Measurements from ENCODE around the gene RGS6.

GRCh38 chr14:72518809-72519377, 586.7 kb downstream of the RGS6 start:
- TF ChIP-seq POLR2A (IDR thresholded peaks at IDR 0.05) (no peak), CTCF (IDR thresholded peaks at IDR 0.05) (no peak), EP300 (IDR thresholded peaks at IDR 0.05) (no peak)
